ENCODE data around the gene PRPS1L1.

PRPS1L1 gene

GRCh38 chr7:18027628-18028027 is at the start of gene PRPS1L1:
TSS of gene PRPS1L1 (minus strand) at chr7:18027846.
- DNase-seq = no peak

- DNase-seq = no peak
Measured at GRCh38 chr7:18076461-18076860, 48.8 kb upstream of the PRPS1L1 start.

- DNase-seq = no peak
Measured at GRCh38 chr7:18068745-18069144, 41.1 kb upstream of the PRPS1L1 start.

GRCh38 chr7:18064242-18064838 is 36.7 kb upstream of the PRPS1L1 start:
- DNase-seq = no peak

- DNase-seq = no peak
Measured at GRCh38 chr7:18063149-18063901, 35.7 kb upstream of the PRPS1L1 start.

- no peak for DNase-seq
Measured at GRCh38 chr7:18059171-18059570, 31.5 kb upstream of the PRPS1L1 start.

GRCh38 chr7:18053941-18054340 is 26.3 kb upstream of the PRPS1L1 start:
- no peak for DNase-seq

GRCh38 chr7:18053177-18053928 is 25.7 kb upstream of the PRPS1L1 start:
- no peak for DNase-seq

- no peak for DNase-seq
Measured at GRCh38 chr7:18049262-18049661, 21.6 kb upstream of the PRPS1L1 start.

- DNase-seq = no peak
Measured at GRCh38 chr7:18046601-18047000, 19.0 kb upstream of the PRPS1L1 start.

GRCh38 chr7:18045171-18045570 is 17.5 kb upstream of the PRPS1L1 start:
- no peak for DNase-seq

- DNase-seq = no peak
Measured at GRCh38 chr7:18041191-18041590, 13.5 kb upstream of the PRPS1L1 start.

GRCh38 chr7:18040196-18040595 is 12.6 kb upstream of the PRPS1L1 start:
- no peak for DNase-seq

- DNase-seq = no peak
Measured at GRCh38 chr7:18038382-18038781, 10.7 kb upstream of the PRPS1L1 start.

- DNase-seq = no peak
Measured at GRCh38 chr7:18037609-18038008, 10.0 kb upstream of the PRPS1L1 start.

GRCh38 chr7:18036783-18037182 is 9.1 kb upstream of the PRPS1L1 start:
- no peak for DNase-seq

GRCh38 chr7:18030758-18031157 is 3.1 kb upstream of the PRPS1L1 start:
- no peak for DNase-seq

GRCh38 chr7:18020138-18020715 is 7.4 kb downstream of the PRPS1L1 start:
- DNase-seq = no peak

GRCh38 chr7:18019555-18019954 is 8.1 kb downstream of the PRPS1L1 start:
- no peak for DNase-seq

- no peak for DNase-seq
Measured at GRCh38 chr7:18018296-18019215, 9.1 kb downstream of the PRPS1L1 start.

- DNase-seq = no peak
Measured at GRCh38 chr7:18016547-18017444, 10.8 kb downstream of the PRPS1L1 start.

All from NCI-H345 (cell line).